Breast epithelium (tissue), 3 donors: Measurements from ENCODE around the gene STK31.

Experiments used
- CTCF ChIP-seq, 3 donors: fragments of 450-650 bp; IDR thresholded peaks; one replicate each; pipeline ENCODE4 v1.5.1; 2016 to 2017; ENCODE audit warnings: antibody characterized with exemption in 3 of 3, mild to moderate bottlenecking in 3 of 3, moderate library complexity in 3 of 3
- POLR2AphosphoS5 ChIP-seq, 3 donors: sonication (generic); formaldehyde crosslinking; IDR thresholded peaks; one replicate each; pipeline ENCODE4 v1.6.1; 2017; ENCODE audit warnings: antibody characterized with exemption in 3 of 3

- no peak for TF ChIP-seq CTCF (IDR thresholded peaks at IDR 0.05)
- no peak for TF ChIP-seq POLR2AphosphoS5 (IDR thresholded peaks at IDR 0.05)
These were observed 38.0 kb upstream of the STK31 start for GRCh38 chr7:23672033-23672432.
